Omental fat pad (tissue), 4 donors: Measurements from ENCODE around the gene TTC9. TPM values are rescaled to one million over a fixed set of nuclear protein-coding genes. Genes with fewer than 3 reads are reported as not detected.
"Not testable (repeated sequence)": the region's sequence is repeated elsewhere in the genome, so short reads cannot be mapped to it uniquely, and the experiment has no call there.

ENCODE experiments used
- ATAC-seq: fragments of 150-250 bp; one replicate; pipeline ENCODE4 v1.9.1; 2016; ENCODE audit warnings: mild to moderate bottlenecking, moderate library complexity; ENCODE audit not compliant: low FRiP score
- DNase-seq: peaks from one replicate; pipeline ENCODE4 v3.0.0-alpha.2; 2019; ENCODE audit warnings: low spot score
- CTCF ChIP-seq, 3 donors: fragments of 450-650 bp; IDR thresholded peaks; one replicate each; pipeline ENCODE4 v1.5.1; 2016 to 2017; ENCODE audit warnings: antibody characterized with exemption in 3 of 3, mild to moderate bottlenecking in 3 of 3, moderate library complexity in 2 of 3
- total RNA-seq, 4 donors: library from RNA; depleted of rRNA; stranded (reverse); fragments of >200 nt; gene quantifications; one replicate each; pipeline ENCODE4 v1.1.0, GENCODE V29; 2016

TTC9 gene
- total RNA-seq, 4 donors from 2014 or later: 1.1 to 1.5 (median 1.2) TPM

GRCh38 chr14:70696026-70696425 is 54.3 kb downstream of the TTC9 start:
- DNase-seq: no peak
- no peak for ATAC-seq
- TF ChIP-seq CTCF (IDR thresholded peaks at IDR 0.05): no peak

- TF ChIP-seq CTCF (IDR thresholded peaks at IDR 0.05): no peak
- ATAC-seq (no peak), DNase-seq (no peak)
These were observed 56.0 kb downstream of the TTC9 start for GRCh38 chr14:70697701-70698100.

- no peak for DNase-seq
- ATAC-seq: no peak
- no peak for TF ChIP-seq CTCF (IDR thresholded peaks at IDR 0.05)
These were observed 56.6 kb downstream of the TTC9 start for GRCh38 chr14:70698288-70698687.

GRCh38 chr14:70699646-70700045 is 57.9 kb downstream of the TTC9 start:
- DNase-seq (no peak), ATAC-seq (no peak)
- TF ChIP-seq CTCF (IDR thresholded peaks at IDR 0.05): no peak

- TF ChIP-seq CTCF (IDR thresholded peaks at IDR 0.05): no peak
- no peak for ATAC-seq
- no peak for DNase-seq
These were observed 59.4 kb downstream of the TTC9 start for GRCh38 chr14:70700955-70701585.

- no peak for TF ChIP-seq CTCF (IDR thresholded peaks at IDR 0.05)
- ATAC-seq: no peak
- DNase-seq: no peak
These were observed 59.9 kb downstream of the TTC9 start for GRCh38 chr14:70701610-70702009.

- TF ChIP-seq CTCF (IDR thresholded peaks at IDR 0.05): no peak
- DNase-seq (no peak), ATAC-seq (no peak)
These were observed 60.4 kb downstream of the TTC9 start for GRCh38 chr14:70702161-70702560.

- not testable (repeated sequence) for ATAC-seq, DNase-seq
These were observed 62.0 kb downstream of the TTC9 start for GRCh38 chr14:70703621-70704168.
